Astrocyte of the cerebellum (primary cell): ENCODE data around the gene TSPEAR.
"Not testable (repeated sequence)": the region's sequence is repeated elsewhere in the genome, so short reads cannot be mapped to it uniquely, and the experiment has no call there.

Experiments
- DNase-seq: peaks from one replicate; pipeline ENCODE4 v3.0.0-alpha.2; 2011; ENCODE audit warnings: low read depth
- H3K4me3 ChIP-seq: 2 replicates; pipeline ENCODE4 v1.5.1; 2011; ENCODE audit warnings: mild to moderate bottlenecking, low read depth, low read length, moderate library complexity
- in situ Hi-C: cut with HindIII; loops from 2 replicates; pipeline ENCODE4 v1.10.0; 2017; ENCODE audit warnings: low sequenced_read_pairs
- TF ChIP-seq, protein P1 (sequence below): IDR thresholded peaks from 2 replicates; pipeline ENCODE4 v1.5.1; 2012; ENCODE audit warnings: low read length, low read depth, moderate library complexity, mild to moderate bottlenecking; ENCODE audit errors: missing control alignments

Gene TSPEAR

DNA sequence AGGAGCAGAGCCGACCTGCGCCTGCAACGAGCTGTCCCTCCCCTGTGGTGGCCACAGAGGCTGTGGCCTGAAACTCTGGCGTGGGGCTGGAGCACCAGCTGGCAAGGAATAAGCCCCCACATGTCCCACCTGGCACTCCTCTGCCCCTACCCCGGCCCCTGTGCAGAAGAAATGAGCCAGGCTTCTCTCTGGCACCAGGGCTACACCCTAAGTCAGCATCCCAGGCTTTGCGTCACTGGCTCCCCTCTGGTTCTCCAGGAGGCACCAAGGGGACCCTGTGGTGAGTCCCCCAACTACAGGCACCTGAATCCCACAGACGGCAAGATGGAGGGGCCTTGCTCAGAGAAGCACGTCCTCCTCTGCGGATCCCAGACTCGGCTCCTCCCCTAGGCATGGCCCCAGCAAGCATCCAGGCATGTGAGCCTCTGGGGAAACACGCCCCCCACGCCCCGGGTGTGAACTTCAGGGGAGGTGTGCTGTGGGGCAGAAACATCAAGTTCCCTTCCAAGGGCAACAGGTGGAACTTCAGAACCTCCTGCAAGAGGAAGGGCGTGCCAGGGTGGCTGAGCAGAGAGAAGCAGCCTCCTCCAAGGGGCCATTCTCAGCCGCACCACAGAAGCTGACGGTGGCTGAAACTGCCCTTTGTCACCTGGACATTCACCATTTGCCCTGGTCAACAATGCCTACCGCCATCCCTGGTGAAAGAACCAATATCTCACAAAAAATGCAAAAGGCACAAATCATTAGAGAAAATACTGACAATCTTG is 108.1 kb downstream of the TSPEAR start:
- no peak overlapping the region for H3K4me3 ChIP-seq
- in situ Hi-C loops = no loop called here
- DNase-seq = no peak
- TF ChIP-seq, protein P1, sequence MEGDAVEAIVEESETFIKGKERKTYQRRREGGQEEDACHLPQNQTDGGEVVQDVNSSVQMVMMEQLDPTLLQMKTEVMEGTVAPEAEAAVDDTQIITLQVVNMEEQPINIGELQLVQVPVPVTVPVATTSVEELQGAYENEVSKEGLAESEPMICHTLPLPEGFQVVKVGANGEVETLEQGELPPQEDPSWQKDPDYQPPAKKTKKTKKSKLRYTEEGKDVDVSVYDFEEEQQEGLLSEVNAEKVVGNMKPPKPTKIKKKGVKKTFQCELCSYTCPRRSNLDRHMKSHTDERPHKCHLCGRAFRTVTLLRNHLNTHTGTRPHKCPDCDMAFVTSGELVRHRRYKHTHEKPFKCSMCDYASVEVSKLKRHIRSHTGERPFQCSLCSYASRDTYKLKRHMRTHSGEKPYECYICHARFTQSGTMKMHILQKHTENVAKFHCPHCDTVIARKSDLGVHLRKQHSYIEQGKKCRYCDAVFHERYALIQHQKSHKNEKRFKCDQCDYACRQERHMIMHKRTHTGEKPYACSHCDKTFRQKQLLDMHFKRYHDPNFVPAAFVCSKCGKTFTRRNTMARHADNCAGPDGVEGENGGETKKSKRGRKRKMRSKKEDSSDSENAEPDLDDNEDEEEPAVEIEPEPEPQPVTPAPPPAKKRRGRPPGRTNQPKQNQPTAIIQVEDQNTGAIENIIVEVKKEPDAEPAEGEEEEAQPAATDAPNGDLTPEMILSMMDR = no peak

DNA sequence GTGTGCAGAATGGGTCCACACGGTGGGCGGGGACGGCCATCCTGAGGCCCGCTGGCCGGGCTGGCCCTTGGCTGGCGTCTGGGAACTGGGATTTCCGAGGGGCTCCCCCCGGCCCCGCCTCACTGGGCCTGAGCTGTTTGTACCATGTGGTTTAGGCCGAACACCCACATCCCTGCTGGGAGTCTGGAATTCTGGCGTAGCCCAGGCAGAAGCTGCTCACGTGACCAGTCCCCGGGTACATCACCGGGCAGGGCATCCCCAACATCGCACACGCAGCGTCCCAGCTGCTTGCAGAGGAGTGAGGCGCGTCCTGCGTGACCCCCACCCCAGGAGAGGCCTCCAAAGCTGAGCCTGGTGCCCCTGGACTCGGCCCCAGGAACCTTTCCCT is 108.9 kb downstream of the TSPEAR start:
- DNase-seq = no peak
- no peak overlapping the region for H3K4me3 ChIP-seq
- in situ Hi-C loops = no loop called here
- TF ChIP-seq, protein P1 = no peak

DNA sequence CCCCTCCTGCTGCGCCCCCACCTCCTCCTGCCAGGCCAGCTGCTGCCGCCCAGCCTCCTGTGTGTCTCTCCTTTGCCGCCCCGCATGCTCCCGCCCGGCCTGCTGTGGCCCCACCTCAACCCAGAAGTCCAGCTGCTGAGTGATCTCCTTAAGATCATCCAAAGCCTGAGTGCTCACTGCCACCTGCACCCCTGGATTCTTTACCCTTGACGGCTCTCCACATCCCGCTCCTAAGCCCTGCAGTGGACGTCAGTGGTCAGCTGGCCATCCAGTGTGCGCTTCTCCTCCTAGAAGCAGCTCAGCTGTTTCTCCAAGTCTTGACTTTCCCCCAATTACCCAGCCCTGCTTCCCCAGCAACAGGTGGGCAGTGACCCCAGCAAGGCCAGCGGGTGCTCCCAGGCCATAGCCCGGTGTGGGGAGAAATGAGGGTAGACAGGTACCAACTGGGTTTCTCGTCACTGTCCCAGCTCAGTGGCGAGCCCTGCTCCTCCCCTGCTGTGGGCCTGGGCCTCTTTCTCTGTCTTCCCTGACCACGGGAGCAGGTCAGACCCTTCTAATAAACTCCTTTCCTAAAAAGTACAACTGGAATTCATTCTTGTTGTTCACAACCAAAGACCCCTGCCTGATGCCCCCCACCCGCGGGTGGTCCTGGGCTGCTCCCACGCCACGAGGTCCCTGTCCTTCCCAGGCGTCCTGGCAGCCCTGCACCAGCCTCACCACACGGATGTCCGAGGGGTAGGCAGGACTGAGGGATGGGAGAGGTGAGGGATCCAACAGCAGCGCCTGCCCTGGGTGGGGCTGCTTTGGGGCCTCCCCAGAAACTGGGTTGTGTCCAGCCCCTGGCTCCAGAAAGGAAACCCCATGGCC is 109.5 kb downstream of the TSPEAR start:
- TF ChIP-seq, protein P1 = no peak
- H3K4me3 ChIP-seq = no peak overlapping the region
- no peak for DNase-seq

DNA sequence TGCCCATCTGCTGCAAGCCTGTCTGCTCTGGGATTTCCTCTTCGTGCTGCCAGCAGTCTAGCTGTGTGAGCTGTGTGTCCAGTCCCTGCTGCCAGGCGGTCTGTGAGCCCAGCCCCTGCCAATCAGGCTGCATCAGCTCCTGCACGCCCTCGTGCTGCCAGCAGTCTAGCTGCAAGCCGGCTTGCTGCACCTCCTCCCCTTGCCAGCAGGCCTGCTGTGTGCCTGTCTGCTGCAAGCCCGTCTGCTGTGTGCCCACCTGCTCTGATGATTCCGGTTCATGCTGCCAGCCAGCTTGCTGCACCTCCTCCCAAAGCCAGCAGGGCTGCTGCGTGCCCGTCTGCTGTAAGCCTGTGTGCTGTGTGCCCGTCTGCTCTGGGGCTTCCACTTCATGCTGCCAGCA is 110.3 kb downstream of the TSPEAR start:
- DNase-seq, H3K4me3 ChIP-seq, in situ Hi-C loops: not testable (repeated sequence)

More for the DNA sequence above, 109.5 kb downstream of the TSPEAR start:
- in situ Hi-C loops = no loop called here

DNA sequence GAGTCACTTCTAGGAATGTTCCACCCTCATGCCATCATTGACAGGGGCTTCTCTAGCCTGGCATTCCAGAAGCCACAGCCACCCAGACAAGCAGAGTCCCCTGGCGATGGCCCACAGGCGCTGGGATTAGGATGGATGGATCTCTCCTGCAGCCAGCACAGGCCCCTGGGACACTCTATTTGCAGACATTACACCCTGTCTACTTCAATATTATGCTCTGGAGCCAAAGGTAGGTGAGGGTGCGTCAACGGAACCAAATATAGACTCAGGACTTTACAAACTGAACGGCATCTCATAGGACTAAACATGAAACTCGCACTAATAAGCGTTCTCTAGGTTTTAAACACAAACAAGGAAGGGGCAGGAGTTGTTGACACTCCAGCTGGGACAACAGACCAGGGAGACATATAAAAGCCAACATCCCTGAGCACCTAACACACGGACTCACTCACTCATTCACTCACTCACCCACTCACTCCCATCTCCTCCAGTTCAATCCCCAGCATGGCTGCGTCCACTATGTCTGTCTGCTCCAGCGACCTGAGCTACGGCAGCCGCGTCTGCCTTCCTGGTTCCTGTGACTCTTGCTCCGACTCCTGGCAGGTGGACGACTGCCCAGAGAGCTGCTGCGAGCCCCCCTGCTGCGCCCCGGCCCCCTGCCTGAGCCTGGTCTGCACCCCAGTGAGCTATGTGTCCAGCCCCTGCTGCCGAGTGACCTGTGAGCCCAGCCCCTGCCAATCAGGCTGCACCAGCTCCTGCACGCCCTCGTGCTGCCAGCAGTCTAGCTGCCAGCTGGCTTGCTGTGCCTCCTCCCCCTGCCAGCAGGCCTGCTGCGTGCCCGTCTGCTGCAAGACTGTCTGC is 111.0 kb downstream of the TSPEAR start, which contains the start of gene KRTAP10-7:
TSS of gene KRTAP10-7 (plus strand) at position 480 of the 861 bp plus-strand sequence. CDS start at position 505, 25 bp downstream.
- in situ Hi-C loops, H3K4me3 ChIP-seq, DNase-seq: not testable (repeated sequence)

DNA sequence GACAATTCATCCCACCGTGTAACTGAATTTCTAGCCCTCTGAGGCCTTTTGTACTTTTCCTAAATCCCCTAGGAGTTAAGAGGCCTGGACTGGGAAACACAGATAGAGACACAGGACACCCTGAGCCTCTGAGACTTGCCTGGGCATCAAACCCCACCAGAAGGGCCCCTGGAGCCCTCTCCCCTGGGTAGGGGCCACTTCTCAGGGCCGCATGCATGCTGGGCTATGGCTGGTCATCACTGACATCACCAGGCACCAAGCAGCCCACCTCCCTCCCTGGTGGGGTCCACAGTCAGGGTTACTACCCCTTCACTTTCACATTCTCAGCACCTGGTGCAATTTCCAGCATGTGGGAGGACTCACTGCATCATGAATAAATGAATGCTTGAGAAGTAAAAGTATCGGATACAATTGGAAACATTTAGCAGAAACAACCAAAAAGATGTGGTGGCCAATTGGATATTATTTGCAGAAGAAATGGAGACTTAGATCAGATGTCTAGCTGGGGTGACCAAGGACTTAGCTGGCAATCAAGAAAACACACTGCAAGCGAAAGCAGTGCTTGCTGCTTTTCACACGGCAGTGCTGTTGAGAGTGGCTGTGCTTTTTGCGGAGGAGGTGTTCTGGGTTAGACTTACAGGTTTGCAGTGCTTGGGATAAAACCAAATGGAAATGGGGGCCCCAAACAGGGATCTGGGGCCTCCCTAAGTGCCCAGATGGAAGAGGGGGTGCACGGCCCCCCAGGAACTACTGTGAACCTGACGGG is 111.9 kb downstream of the TSPEAR start:
- in situ Hi-C loops = no loop called here
- DNase-seq = no peak
- H3K4me3 ChIP-seq = no peak overlapping the region
- TF ChIP-seq, protein P1 = no peak
